ENCODE results near the gene PAPOLA.

GRCh38 chr14:96503306-96503679, 1.1 kb downstream of the PAPOLA start:
- TF ChIP-seq, protein P1, sequence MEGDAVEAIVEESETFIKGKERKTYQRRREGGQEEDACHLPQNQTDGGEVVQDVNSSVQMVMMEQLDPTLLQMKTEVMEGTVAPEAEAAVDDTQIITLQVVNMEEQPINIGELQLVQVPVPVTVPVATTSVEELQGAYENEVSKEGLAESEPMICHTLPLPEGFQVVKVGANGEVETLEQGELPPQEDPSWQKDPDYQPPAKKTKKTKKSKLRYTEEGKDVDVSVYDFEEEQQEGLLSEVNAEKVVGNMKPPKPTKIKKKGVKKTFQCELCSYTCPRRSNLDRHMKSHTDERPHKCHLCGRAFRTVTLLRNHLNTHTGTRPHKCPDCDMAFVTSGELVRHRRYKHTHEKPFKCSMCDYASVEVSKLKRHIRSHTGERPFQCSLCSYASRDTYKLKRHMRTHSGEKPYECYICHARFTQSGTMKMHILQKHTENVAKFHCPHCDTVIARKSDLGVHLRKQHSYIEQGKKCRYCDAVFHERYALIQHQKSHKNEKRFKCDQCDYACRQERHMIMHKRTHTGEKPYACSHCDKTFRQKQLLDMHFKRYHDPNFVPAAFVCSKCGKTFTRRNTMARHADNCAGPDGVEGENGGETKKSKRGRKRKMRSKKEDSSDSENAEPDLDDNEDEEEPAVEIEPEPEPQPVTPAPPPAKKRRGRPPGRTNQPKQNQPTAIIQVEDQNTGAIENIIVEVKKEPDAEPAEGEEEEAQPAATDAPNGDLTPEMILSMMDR (IDR thresholded peaks at IDR 0.05) = no peak
- TF ChIP-seq POLR2A (IDR thresholded peaks at IDR 0.05) = no peak
